ENCODE measurements around the gene MLXIPL. TPM values are rescaled to one million over a fixed set of nuclear protein-coding genes. Genes with fewer than 3 reads are reported as not detected.
"Not testable (repeated sequence)": the region's sequence is repeated elsewhere in the genome, so short reads cannot be mapped to it uniquely, and the experiment has no call there.

The MLXIPL gene
- total RNA-seq, 1 donor from 2014 or later, result 11.1 TPM

DNA sequence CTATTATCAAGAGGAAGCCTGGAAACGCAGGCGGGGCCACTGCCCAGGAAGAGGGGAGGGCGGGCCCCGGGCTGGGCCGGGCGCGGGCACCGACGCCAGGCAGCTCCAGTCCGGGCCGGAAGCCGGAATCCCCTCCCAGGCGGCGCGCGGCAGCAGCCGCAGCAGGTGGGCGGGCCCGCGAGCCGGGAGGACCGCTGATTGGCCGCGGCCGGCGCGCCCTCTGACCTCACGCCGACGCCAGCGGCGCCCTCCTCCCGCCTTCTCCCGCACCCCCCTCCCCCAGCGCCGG lies 67.3 kb downstream of the MLXIPL start:
- intact Hi-C loops (cut with DNase I), result no loop called here
- Histone ChIP-seq H3K9me3 (no peaks in the 10 kb centered on the region), H3K27ac (peak overlapping the region; percentile 97), H3K4me3 (peak overlapping the region; percentile 89), H3K4me1 (peaks cover 19% of the 10 kb centered on the region), H3K36me3 (peaks cover 25% of the 10 kb centered on the region), H3K27me3 (no peaks in the 10 kb centered on the region)
- ATAC-seq (peak; percentile 96), DNase-seq (peak; percentile 98)
- TF ChIP-seq, protein P1, sequence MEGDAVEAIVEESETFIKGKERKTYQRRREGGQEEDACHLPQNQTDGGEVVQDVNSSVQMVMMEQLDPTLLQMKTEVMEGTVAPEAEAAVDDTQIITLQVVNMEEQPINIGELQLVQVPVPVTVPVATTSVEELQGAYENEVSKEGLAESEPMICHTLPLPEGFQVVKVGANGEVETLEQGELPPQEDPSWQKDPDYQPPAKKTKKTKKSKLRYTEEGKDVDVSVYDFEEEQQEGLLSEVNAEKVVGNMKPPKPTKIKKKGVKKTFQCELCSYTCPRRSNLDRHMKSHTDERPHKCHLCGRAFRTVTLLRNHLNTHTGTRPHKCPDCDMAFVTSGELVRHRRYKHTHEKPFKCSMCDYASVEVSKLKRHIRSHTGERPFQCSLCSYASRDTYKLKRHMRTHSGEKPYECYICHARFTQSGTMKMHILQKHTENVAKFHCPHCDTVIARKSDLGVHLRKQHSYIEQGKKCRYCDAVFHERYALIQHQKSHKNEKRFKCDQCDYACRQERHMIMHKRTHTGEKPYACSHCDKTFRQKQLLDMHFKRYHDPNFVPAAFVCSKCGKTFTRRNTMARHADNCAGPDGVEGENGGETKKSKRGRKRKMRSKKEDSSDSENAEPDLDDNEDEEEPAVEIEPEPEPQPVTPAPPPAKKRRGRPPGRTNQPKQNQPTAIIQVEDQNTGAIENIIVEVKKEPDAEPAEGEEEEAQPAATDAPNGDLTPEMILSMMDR (IDR thresholded peaks at IDR 0.05), result no peak

DNA sequence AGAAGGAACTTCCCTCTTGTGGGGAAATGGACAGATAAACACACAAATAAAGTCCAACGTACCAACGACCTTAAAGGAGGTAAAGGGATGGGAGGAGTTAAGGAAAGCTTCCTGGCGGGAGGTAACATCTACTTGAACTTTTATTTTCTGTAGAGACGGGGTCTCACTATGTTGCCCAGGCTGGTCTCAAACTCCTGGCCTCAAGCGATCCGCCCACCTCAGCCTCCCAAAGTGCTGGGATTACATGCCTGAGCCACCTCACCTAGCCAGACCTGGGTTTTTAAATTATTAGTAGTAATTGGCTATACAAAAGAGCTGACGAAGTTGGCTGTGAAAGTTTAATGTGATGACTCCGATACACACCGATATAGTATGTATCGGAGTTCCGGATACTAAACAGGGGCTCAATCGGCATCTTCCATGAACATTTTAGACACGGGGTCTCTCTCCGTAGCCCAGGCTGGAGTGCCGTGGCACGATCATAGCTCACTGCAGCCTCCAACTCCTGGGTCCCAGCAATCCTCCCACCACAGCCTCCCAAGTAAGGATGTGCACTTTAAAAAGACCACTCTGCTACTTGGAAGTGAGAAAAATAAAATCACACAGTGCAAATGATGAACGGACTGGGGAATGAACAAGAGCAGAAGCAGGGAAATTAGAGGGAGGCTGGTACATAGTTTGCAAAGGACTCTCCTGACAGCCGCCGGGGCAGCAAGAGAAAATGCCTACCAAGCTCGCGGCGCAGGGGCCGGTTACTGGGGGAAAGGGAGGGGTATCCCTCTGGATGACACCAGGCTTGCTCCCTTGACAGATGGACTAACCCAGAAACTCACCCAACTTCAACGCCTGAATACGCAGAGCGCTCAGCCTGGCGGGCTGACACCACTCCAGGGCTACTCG lies 67.9 kb downstream of the MLXIPL start:
- no peaks in the 10 kb centered on the region for H3K9me3 ChIP-seq
- H3K27ac ChIP-seq, result peak overlapping the region; percentile 97
- H3K36me3 ChIP-seq, result peaks cover 30% of the 10 kb centered on the region
- no peak for ATAC-seq
- intact Hi-C loops (cut with DNase I), result no loop called here
- no peaks in the 10 kb centered on the region for H3K27me3 ChIP-seq
- peak overlapping the region; percentile 89 for H3K4me3 ChIP-seq
- TF ChIP-seq, protein P1 (IDR thresholded peaks at IDR 0.05), result no peak
- peaks cover 19% of the 10 kb centered on the region for H3K4me1 ChIP-seq
- DNase-seq, result no peak

DNA sequence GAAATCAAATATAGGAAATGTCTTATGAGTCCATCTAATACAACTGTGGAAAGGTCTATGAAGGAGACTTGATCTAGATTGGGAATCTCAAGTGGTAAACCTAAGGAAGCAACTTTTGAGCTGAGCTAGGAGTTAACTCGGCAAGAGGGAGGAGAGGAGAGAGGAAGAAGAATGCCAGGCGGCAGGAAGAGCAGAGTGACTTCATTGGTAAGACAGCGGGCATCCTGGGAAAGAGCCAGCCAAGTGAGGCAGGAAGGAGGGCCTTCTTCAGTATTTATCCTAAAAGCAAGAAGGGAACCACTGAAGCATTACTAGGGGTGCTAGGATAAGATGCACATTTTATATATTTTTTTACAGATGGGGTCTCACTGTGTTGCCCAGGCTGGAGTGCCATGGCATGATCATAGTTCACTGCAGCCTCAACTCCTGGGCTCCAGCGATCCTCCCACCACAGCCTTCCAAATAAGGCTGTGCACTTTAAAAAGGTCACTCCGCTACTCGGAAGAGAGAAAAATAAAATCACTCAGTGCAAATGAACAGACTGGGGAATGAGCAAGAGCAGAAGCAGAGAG lies 68.8 kb downstream of the MLXIPL start:
- no peak overlapping the region for H3K27ac ChIP-seq
- no peak for ATAC-seq
- intact Hi-C loops (cut with DNase I), result no loop called here
- H3K9me3 ChIP-seq, result no peaks in the 10 kb centered on the region
- TF ChIP-seq, protein P1 (IDR thresholded peaks at IDR 0.05), result no peak
- H3K27me3 ChIP-seq, result no peaks in the 10 kb centered on the region
- H3K4me3 ChIP-seq, result peak overlapping the region; percentile 89
- peaks cover 38% of the 10 kb centered on the region for H3K36me3 ChIP-seq
- DNase-seq, result no peak
- peaks cover 19% of the 10 kb centered on the region for H3K4me1 ChIP-seq

DNA sequence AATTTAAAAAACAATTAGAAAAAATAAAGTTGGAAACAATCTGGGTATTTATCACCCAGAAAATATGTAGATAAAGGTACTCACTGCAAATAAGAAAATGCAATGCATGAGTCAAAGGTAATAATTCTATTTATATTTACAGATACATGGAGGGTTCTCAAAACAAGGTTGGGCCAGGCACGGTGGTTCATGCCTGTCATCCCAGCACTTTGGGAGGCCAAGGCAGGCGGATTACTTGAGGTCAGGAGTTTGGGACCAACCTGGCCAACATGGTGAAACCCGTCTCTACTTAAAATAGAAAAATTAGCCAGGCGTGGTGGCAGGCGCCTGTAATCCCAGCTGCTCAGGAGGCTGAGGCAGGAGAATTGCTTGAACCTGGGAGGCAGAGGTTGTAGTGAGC lies 74.2 kb downstream of the MLXIPL start:
- DNase-seq; H3K4me1 ChIP-seq; intact Hi-C loops (cut with DNase I); H3K27ac ChIP-seq; ATAC-seq; H3K4me3 ChIP-seq; H3K27me3 ChIP-seq; H3K9me3 ChIP-seq: not testable (repeated sequence)
- peaks cover 76% of the 10 kb centered on the region for H3K36me3 ChIP-seq

DNA sequence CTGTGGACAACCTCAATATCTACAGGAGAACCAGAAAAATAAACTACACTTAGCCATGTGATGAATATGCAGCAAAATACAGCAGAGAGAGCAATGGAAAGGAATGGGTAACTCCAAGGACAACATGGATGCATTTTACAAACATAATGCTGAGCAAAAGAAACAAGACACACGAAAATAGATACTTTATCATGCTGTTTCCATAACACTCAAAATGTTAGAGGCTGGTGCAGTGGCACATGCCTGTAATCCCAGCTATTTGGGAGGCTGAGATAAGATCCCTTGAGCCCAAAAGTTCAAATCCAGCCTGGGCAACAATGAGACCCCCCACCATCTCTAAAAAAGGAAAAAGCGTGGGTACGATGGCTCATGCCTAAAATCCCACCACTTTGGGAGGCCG lies 75.1 kb downstream of the MLXIPL start:
- Histone ChIP-seq H3K27me3 (no peaks in the 10 kb centered on the region), H3K4me1 (no peaks in the 10 kb centered on the region), H3K9me3 (no peaks in the 10 kb centered on the region), H3K36me3 (peaks cover 69% of the 10 kb centered on the region), H3K4me3 (no peak overlapping the region), H3K27ac (no peak overlapping the region)
- TF ChIP-seq, protein P1 (IDR thresholded peaks at IDR 0.05), result no peak
- no peak for ATAC-seq
- DNase-seq, result no peak
- intact Hi-C loops (cut with DNase I), result no loop called here

DNA sequence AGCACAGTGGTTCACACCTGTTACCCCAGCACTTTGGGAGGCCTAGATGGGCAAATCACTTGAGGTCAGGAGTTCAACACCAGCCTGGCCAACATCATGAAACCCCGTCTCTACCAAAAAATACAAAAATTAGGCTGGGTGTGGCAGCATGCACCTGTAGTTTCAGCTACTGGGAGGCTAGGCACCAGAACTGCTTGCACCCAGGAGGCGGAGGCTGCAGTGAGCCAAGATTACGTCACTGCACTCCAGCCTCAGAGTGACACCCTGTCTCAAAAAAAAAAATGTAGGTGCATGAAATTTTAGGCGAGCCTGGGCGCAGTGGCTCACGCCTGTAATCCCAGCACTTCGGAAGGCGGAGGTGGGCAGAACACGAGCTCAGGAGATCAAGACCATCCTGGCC lies 76.5 kb downstream of the MLXIPL start:
- H3K27me3 ChIP-seq, result no peaks in the 10 kb centered on the region
- TF ChIP-seq, protein P1 (IDR thresholded peaks at IDR 0.05), result no peak
- no peaks in the 10 kb centered on the region for H3K9me3 ChIP-seq
- DNase-seq (no peak), ATAC-seq (no peak)
- H3K36me3 ChIP-seq, result peaks cover 72% of the 10 kb centered on the region
- H3K27ac ChIP-seq, result no peak overlapping the region
- H3K4me1 ChIP-seq, result no peaks in the 10 kb centered on the region
- H3K4me3 ChIP-seq, result no peak overlapping the region
- intact Hi-C loops (cut with DNase I), result no loop called here

Measured in upper lobe of right lung (tissue), 1 donor.